Kasumi-1 (cell line): ENCODE data around the gene RUBCN.
"Not testable (repeated sequence)": the region's sequence is repeated elsewhere in the genome, so short reads cannot be mapped to it uniquely, and the experiment has no call there.

Experiments used
- DNase-seq, 2 experiments: peaks; one replicate each; lab custom pipeline; 2025; lab: John Stamatoyannopoulos, UW

The RUBCN gene

GRCh38 chr3:197685546-197685945 lies 51.2 kb downstream of the RUBCN start:
- no peak for DNase-seq

- no peak for DNase-seq
Observed at GRCh38 chr3:197683191-197683590, 53.5 kb downstream of the RUBCN start.

- DNase-seq, result no peak
Observed at GRCh38 chr3:197682713-197683112, 54.0 kb downstream of the RUBCN start.

GRCh38 chr3:197680955-197681521 lies 55.7 kb downstream of the RUBCN start:
- DNase-seq, result peak in 1 of 2 experiments; percentile 0

GRCh38 chr3:197675951-197676350 lies 60.8 kb downstream of the RUBCN start:
- DNase-seq, result no peak

- no peak for DNase-seq
Observed at GRCh38 chr3:197675563-197675860, 61.2 kb downstream of the RUBCN start.

GRCh38 chr3:197674741-197675562 lies 61.8 kb downstream of the RUBCN start:
- DNase-seq, result no peak

- no peak for DNase-seq
Observed at GRCh38 chr3:197673170-197673569, 63.5 kb downstream of the RUBCN start.

GRCh38 chr3:197670361-197670760 lies 66.3 kb downstream of the RUBCN start:
- DNase-seq, result no peak

- no peak for DNase-seq
Observed at GRCh38 chr3:197667968-197668367, 68.7 kb downstream of the RUBCN start.

GRCh38 chr3:197667293-197667692 lies 69.4 kb downstream of the RUBCN start:
- not testable (repeated sequence) for DNase-seq

- not testable (repeated sequence) for DNase-seq
Observed at GRCh38 chr3:197666221-197666842, 70.4 kb downstream of the RUBCN start.

- DNase-seq, result not testable (repeated sequence)
Observed at GRCh38 chr3:197665549-197665948, 71.2 kb downstream of the RUBCN start.

GRCh38 chr3:197665142-197665491 lies 71.6 kb downstream of the RUBCN start:
- DNase-seq, result not testable (repeated sequence)

GRCh38 chr3:197664414-197665141 lies 72.1 kb downstream of the RUBCN start:
- DNase-seq, result not testable (repeated sequence)

GRCh38 chr3:197663367-197664140 lies 73.2 kb downstream of the RUBCN start:
- not testable (repeated sequence) for DNase-seq

- not testable (repeated sequence) for DNase-seq
Observed at GRCh38 chr3:197662352-197662751, 74.4 kb downstream of the RUBCN start.

- not testable (repeated sequence) for DNase-seq
Observed at GRCh38 chr3:197661874-197662273, 74.8 kb downstream of the RUBCN start.

GRCh38 chr3:197661234-197661834 lies 75.4 kb downstream of the RUBCN start:
- not testable (repeated sequence) for DNase-seq

GRCh38 chr3:197659701-197660100 lies 77.0 kb downstream of the RUBCN start:
- DNase-seq, result not testable (repeated sequence)

GRCh38 chr3:197659144-197659543 lies 77.6 kb downstream of the RUBCN start:
- not testable (repeated sequence) for DNase-seq
